GM10266 (cell line): ENCODE results near the gene TMC2.
"Not testable (repeated sequence)": the region's sequence is repeated elsewhere in the genome, so short reads cannot be mapped to it uniquely, and the experiment has no call there.

Experiments used
- DNase-seq: peaks from one replicate; pipeline ENCODE4 v3.0.0; 2012; ENCODE audit errors: extremely low spot score
- CTCF ChIP-seq: IDR thresholded peaks from 2 replicates; pipeline ENCODE4 v1.5.1; 2012; ENCODE audit warnings: mild to moderate bottlenecking, low read depth; ENCODE audit not compliant: control insufficient read depth, insufficient read depth; ENCODE audit errors: missing control alignments

TMC2 gene

GRCh38 chr20:2659547-2659946, 123.2 kb downstream of the TMC2 start:
- no peak for TF ChIP-seq CTCF
- no peak for DNase-seq

- TF ChIP-seq CTCF, result no peak
- no peak for DNase-seq
Observed at GRCh38 chr20:2663364-2663886, 127.1 kb downstream of the TMC2 start.

- TF ChIP-seq CTCF, result no peak
Observed at GRCh38 chr20:2663887-2664719, 127.7 kb downstream of the TMC2 start, which contains the start of gene IDH3B. IDH3B (minus strand) TSS chr20:2664216; CDS start chr20:2664188, 28 bp downstream.

GRCh38 chr20:2671977-2672376, 135.6 kb downstream of the TMC2 start:
- peak; percentile 10 for TF ChIP-seq CTCF
- DNase-seq, result no peak

More at GRCh38 chr20:2663887-2664719, 127.7 kb downstream of the TMC2 start, which contains the start of gene IDH3B:
- peak; percentile 87 for DNase-seq

GRCh38 chr20:2672446-2672845, 136.1 kb downstream of the TMC2 start:
- no peak for TF ChIP-seq CTCF
- DNase-seq, result no peak

GRCh38 chr20:2673453-2673852, 137.1 kb downstream of the TMC2 start:
- no peak for DNase-seq
- no peak for TF ChIP-seq CTCF

- no peak for TF ChIP-seq CTCF
- no peak for DNase-seq
Observed at GRCh38 chr20:2680046-2680445, 143.7 kb downstream of the TMC2 start.

- not testable (repeated sequence) for DNase-seq
Observed at GRCh38 chr20:2682040-2682439, 145.7 kb downstream of the TMC2 start.

GRCh38 chr20:2684817-2685216, 148.4 kb downstream of the TMC2 start:
- not testable (repeated sequence) for DNase-seq
